ENCODE results near the gene HDLBP. TPM values are rescaled to one million over a fixed set of nuclear protein-coding genes. Genes with fewer than 3 reads are reported as not detected.

The HDLBP gene
- total RNA-seq, 1 donor from 2014 or later = 826 TPM

GRCh38 chr2:241275910-241276309, 39.6 kb downstream of the HDLBP start:
- DNase-seq (ENCODE audit: low read depth) = no peak

- DNase-seq (ENCODE audit: low read depth) = no peak
Measured at GRCh38 chr2:241275504-241275903, 40.0 kb downstream of the HDLBP start.

GRCh38 chr2:241274127-241274526, 41.3 kb downstream of the HDLBP start:
- DNase-seq (ENCODE audit: low read depth) = peak; percentile 17

GRCh38 chr2:241273210-241274020, 42.1 kb downstream of the HDLBP start:
- no peak for DNase-seq (ENCODE audit: low read depth)

GRCh38 chr2:241272303-241273209, 42.9 kb downstream of the HDLBP start:
- DNase-seq (ENCODE audit: low read depth) = no peak

- DNase-seq (ENCODE audit: low read depth) = peak; percentile 67
Measured at GRCh38 chr2:241271706-241272302, 43.7 kb downstream of the HDLBP start.

GRCh38 chr2:241270531-241270930, 44.9 kb downstream of the HDLBP start:
- DNase-seq (ENCODE audit: low read depth) = no peak

- no peak for DNase-seq (ENCODE audit: low read depth)
Measured at GRCh38 chr2:241269707-241270520, 45.6 kb downstream of the HDLBP start.

- DNase-seq (ENCODE audit: low read depth) = peak; percentile 78
Measured at GRCh38 chr2:241268716-241269445, 46.6 kb downstream of the HDLBP start.

- DNase-seq (ENCODE audit: low read depth) = no peak
Measured at GRCh38 chr2:241268306-241268705, 47.2 kb downstream of the HDLBP start.

GRCh38 chr2:241267249-241268067, 48.0 kb downstream of the HDLBP start:
- no peak for DNase-seq (ENCODE audit: low read depth)

GRCh38 chr2:241265506-241265905, 50.0 kb downstream of the HDLBP start:
- DNase-seq (ENCODE audit: low read depth) = no peak

GRCh38 chr2:241263061-241263460, 52.4 kb downstream of the HDLBP start:
- DNase-seq (ENCODE audit: low read depth) = no peak

- no peak for DNase-seq (ENCODE audit: low read depth)
Measured at GRCh38 chr2:241261628-241262027, 53.8 kb downstream of the HDLBP start.

- DNase-seq (ENCODE audit: low read depth) = no peak
Measured at GRCh38 chr2:241260911-241261310, 54.6 kb downstream of the HDLBP start.

GRCh38 chr2:241258505-241259280, 56.8 kb downstream of the HDLBP start:
- no peak for DNase-seq (ENCODE audit: low read depth)

GRCh38 chr2:241257419-241258032, 57.9 kb downstream of the HDLBP start:
- peak; percentile 11 for DNase-seq (ENCODE audit: low read depth)

- DNase-seq (ENCODE audit: low read depth) = no peak
Measured at GRCh38 chr2:241256168-241256545, 59.3 kb downstream of the HDLBP start.

All from renal cortical epithelial cell (primary cell).